Activated effector memory CD4-positive, alpha-beta T cell treated with anti-CD3 and anti-CD28 coated beads, Interleukin-2, amount 50 U/mL, for 16 hours (primary cell): Measurements from ENCODE around the gene SH3GL3.

ENCODE experiments used
- DNase-seq: peaks from one replicate; pipeline ENCODE4 v3.0.0-alpha.2; 2020

SH3GL3 gene

DNA sequence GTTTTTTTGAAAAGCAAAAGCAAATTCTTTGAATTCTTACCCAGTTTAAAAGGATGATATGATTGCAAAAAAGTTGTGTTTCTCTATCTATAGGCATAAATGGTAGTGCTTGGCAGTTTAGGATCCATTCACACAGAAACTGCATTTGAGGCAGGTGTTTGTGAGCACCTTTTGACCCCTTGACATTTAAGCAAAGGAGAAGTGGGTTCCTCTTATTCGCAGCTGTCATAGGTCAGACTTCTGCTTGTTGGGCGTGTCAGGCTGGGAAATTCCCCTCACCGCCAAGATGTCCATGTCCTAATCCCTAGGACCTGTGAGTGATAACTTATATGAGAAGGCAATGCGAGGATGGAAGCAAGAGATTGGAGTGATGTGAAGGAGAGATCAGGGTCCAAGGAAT lies 67.4 kb downstream of the SH3GL3 start:
- no peak for DNase-seq

DNA sequence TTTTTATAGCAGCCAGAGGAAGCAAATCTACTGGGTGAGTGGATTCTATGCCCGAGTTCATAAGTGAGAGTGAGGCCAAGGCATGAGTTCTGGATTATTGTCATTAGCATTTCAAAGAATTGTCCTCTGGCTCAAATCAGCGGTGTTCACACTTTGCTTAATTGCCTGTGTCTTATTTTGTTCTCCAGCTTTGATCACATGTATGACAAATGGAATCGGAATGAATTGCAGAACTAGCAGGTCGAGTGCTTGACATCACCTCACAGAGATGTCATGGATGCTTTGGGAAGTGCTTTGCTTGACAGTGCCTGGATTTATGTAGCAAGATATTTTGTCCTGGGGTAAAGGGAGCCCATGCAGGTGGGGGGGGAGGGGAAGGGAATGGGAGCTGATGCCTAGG lies 68.0 kb downstream of the SH3GL3 start:
- no peak for DNase-seq

- DNase-seq, result no peak
Observed at GRCh38 chr15:83516935-83517334, 69.8 kb downstream of the SH3GL3 start.

DNA sequence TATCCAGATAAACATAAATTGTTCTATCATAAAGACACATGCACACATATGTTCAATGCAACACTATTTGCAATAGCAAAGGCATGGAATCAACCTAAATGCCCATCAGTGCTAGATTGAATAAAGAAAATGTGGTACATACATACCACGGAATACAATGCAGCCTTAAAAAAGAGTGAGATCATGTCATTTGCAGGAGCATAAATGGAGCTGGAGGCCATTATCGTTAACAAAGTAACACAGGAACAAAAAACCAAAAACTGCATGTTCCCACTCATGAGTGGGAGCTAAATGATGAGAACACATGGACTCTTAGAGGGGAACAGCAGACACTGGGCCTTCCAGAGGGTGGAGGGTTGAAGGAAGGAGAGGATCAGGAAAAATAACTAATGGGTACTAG lies 79.2 kb downstream of the SH3GL3 start:
- DNase-seq, result no peak

GRCh38 chr15:83533410-83533962 lies 86.3 kb downstream of the SH3GL3 start:
- DNase-seq, result no peak

GRCh38 chr15:83537606-83538005 lies 90.5 kb downstream of the SH3GL3 start:
- DNase-seq, result no peak

- DNase-seq, result no peak
Observed at GRCh38 chr15:83538682-83539081, 91.5 kb downstream of the SH3GL3 start.

- no peak for DNase-seq
Observed at GRCh38 chr15:83545804-83546511, 98.8 kb downstream of the SH3GL3 start.

DNA sequence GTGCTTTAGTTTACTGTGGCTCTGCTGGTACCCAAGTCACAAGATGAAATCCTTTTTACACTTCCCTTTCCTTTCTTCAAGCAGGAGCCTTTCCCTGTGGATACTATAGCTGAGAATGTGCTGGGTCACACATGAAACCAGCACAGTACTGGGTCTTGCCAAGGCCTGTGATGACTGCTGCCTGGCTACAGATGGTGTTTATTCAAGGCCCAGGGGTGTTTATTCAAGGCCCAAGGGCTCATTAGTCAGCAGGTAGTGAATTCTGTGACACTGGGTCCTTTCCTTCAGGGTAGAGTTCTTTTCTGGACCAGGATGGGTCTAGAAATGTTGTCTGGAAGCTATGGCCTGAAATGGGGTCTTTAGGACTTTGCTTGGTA lies 99.4 kb downstream of the SH3GL3 start:
- DNase-seq, result no peak

GRCh38 chr15:83547168-83547567 lies 100.0 kb downstream of the SH3GL3 start:
- DNase-seq, result no peak

DNA sequence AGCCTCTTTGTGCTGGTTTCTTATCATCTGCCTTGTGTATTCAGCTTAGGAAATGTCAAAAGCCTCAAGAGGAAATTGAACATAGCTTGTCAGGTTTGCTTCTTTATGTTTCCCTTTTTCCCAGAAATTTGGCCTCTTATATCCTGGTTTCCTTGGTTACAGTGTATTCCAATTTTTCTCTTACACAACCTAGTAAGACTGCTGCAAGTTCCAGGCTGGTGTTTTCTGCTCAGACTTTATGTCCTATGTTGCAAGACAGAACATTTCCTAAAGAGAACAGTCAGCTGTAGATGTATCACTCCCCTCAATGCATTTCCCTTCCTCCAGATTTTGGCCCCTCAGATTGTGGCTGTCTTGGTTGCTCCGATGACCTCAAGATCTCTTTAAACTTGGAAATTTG lies 102.5 kb downstream of the SH3GL3 start:
- no peak for DNase-seq

DNA sequence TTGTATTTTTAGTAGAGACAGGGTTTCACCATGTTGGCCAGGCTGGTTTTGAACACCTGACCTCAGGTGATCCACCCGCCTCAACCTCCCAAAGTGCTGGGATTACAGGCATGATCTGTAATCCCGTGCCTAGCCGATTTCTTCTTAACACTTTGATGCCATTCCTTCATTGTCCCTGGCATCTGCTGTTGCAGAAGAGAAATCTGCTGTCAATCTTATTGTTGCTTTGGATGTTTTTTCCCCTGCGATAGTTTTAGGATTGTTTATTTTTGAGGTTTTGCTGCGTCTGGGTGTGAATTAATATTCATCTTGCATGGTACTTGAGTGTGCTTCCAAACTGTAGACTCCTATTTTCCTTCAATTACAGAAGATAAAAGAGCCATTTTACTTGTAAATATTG lies 107.4 kb downstream of the SH3GL3 start:
- no peak for DNase-seq

DNA sequence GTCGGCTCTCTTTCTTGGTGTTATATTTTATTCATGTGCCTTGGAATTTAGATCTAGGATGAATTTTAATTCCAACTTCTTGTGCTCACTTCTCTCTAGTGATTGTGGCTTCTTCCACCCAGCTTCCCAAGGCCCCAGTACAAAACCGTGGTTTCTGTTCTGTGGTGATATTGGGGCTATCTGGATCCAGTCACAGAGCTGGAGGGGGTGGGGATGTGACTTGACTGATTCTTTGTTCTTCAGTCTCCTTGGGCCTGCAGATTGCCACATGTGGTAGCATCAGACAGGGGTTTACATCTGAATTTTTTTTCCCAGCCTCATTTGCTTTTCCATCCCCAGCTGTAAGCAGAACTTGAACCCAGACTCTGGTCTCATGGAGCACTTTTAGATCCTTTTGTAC lies 108.2 kb downstream of the SH3GL3 start:
- DNase-seq, result no peak

DNA sequence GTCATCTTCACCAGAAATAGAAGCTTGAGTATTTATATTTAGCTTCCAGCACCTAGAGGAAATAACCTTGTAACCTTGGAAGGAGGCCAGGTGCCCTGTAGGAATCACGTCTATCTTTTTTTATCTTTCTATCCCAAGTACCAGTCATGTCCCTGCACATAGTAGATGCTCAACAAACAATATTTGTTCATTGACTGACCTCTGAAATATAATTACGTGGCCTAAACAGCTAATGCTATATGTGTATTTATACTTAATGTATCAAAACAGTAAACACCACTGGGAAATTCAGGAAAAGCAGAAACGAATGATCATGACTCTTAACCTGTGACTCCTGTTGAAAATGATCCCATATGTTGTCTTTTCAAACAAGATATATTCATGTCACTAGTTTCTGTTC lies 108.9 kb downstream of the SH3GL3 start:
- DNase-seq, result no peak

DNA sequence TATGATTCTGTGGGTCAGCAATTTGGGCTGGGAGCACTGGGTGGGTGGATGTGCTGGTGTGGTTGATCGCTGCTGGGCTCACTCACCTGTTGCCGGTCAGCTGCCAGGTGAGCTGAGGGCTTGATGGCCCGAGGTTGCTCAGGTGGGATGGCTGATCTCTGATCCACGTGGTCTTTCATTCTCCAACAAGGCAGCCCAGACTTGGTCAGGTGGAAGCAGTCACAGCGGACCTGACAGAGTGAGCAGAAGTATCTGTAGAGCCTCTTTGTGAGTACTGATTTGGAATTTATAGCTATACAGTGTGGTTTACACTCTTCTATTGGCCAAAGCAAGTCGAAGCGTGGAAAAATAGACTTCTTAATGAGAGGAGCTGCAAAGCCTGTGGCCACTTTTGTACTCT lies 109.6 kb downstream of the SH3GL3 start:
- no peak for DNase-seq

- DNase-seq, result no peak
Observed at GRCh38 chr15:83558146-83558545, 111.0 kb downstream of the SH3GL3 start.

- DNase-seq, result peak; percentile 66
Observed at GRCh38 chr15:83559310-83559966, 112.3 kb downstream of the SH3GL3 start.

GRCh38 chr15:83561661-83562060 lies 114.5 kb downstream of the SH3GL3 start:
- no peak for DNase-seq

DNA sequence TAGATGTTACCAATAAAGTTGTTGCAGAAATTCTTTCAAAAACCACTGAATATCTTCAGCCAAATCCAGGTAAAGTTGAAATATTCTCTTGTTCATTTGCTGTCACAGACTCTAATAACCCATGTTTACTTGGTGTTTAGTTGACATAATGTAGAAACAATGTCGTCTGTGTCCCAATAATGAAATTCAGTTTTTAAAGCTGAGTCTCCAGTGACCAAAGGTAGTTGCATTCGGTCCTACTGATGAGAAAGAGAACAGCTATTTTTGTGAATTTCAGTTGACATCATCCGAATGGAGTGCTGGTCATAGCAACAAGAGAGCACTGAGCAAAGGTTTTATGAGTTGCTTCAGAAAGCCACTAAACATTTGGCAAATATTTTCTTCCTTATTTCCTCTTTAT lies 118.0 kb downstream of the SH3GL3 start:
- DNase-seq, result no peak

DNA sequence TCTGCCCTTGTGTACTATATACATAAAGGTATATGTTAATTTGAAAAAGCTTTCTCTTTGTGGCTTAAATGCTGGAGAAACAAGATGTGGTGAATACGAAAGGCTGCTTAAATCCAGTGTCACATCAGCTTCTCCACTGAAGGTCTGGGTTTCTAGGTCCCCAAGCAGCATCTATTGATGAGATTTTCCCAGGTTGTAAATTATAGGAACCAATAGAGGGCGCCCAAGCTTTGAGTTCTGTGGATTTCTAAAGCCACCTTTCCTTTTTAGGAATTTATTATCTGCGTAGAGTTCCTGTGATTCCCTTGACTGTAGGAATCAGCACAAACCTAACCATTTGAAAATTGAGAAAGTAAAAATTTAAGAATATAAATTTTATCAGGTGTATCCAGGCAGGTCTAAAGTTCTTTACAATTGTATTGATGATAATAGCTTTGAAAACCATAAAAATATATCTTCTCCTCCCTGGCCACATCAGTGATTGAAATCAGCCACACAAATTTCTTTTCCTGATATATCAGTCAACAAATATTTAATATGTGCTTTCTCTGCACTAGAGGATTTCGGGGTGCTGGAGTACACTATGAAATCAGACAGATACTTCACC lies 118.5 kb downstream of the SH3GL3 start:
- no peak for DNase-seq

- no peak for DNase-seq
Observed at GRCh38 chr15:83567318-83567717, 120.2 kb downstream of the SH3GL3 start.

- DNase-seq, result no peak
Observed at GRCh38 chr15:83569341-83569740, 122.2 kb downstream of the SH3GL3 start.

- DNase-seq, result no peak
Observed at GRCh38 chr15:83570756-83571155, 123.6 kb downstream of the SH3GL3 start.
